ENCODE measurements around the gene FMN2.
"Not testable (repeated sequence)": the region's sequence is repeated elsewhere in the genome, so short reads cannot be mapped to it uniquely, and the experiment has no call there.

FMN2 gene

GRCh38 chr1:240362826-240363225, 271.1 kb downstream of the FMN2 start:
- DNase-seq (ENCODE audit: low spot score): no peak

DNA sequence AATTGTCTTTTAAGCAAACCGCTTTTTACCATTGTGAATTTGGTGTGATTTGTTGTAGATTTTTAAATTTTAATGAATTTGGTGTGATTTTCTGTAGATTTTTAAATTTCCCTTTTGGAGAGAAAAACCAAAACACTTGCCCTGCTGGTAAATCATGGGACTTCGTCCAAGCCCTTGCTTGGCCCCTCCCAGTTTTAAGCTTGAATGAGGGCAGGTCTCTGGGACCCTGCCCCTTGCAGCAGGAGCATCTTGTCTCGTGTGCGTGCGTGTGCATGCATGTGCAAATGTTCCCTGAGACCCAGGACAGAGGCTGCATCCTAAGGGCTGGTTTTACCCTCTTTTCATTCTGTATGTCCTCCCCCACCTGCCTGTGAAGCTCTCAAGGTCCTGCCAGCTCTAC, 271.6 kb downstream of the FMN2 start:
- no peak for DNase-seq (ENCODE audit: low spot score)

GRCh38 chr1:240363914-240364313, 272.2 kb downstream of the FMN2 start:
- no peak for DNase-seq (ENCODE audit: low spot score)

- no peak for DNase-seq (ENCODE audit: low spot score)
Measured at GRCh38 chr1:240366636-240367035, 275.0 kb downstream of the FMN2 start.

GRCh38 chr1:240385551-240385950, 293.9 kb downstream of the FMN2 start:
- DNase-seq (ENCODE audit: low spot score): no peak

DNA sequence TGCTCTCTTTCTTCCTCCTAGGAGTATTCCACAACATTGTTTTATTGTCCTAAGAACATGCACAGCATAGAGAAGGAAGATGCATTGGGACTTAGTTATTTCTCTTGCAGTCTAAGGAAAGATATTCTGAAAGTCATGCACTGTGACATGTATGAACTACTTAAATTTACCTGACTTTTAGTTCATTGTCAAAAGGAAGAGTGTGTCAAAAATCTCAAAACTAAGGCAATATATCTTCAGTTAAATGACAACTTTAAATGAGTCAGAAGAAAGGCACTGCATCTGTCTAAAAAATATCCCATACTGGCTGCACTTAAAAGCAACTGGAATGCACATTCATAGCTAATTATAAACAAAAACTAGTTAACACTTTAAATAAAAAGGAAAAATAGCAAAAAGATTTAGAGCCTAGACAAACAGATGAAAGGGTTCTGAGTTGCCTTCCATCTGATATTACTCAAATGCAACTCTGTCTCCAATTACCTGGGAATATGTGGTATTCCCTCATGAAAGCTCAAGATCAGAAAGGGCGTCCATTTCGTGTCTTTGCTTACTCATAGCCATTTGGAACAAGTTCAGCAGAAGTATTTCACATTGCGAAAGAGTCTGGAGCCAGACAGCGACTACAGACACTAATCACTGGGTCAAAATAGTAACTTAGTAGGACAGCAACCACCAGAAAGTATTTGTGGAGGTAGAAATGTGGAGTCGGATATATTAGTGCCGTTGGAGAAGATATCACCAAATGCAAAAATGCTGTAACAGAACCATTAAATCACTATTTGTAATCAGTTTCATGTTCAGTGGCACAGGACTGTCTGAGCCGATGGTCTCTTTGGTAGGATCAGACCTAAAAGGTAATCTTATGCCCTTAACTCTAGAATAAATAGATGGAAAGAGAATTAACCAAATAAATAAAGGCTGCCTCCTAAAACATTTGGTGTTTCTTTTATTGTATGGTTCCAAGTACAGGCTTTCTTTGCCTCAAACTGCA, 294.6 kb downstream of the FMN2 start:
- no peak for DNase-seq (ENCODE audit: low spot score)

GRCh38 chr1:240387051-240387450, 295.4 kb downstream of the FMN2 start:
- no peak for DNase-seq (ENCODE audit: low spot score)

DNA sequence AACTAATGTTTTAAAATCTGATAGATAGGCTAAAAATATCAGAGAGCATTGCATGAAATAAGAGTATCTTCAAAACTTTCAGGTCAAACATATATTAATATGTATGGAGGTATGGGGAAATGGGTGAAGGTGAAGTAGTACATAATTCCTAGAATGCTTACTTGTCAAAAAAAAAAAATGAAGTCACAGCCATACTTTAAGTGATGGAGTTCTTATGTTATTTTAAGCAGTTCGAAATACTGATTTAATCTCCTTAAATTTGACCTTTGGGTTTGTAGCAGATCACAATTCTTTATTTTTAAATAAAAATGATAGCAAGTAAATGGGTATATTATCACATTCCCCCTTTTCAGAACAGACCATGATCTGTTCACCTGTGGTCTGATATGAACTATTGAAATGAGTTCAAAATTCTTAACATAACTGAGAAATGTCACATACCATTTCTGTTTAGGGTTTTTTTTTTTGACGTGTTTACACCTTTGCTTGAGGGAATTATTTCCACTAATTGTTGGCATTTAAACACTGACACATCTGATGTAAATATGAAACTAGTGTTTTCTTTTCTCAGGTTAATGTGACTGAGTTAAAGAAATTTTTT, 300.1 kb downstream of the FMN2 start:
- no peak for DNase-seq (ENCODE audit: low spot score)

DNA sequence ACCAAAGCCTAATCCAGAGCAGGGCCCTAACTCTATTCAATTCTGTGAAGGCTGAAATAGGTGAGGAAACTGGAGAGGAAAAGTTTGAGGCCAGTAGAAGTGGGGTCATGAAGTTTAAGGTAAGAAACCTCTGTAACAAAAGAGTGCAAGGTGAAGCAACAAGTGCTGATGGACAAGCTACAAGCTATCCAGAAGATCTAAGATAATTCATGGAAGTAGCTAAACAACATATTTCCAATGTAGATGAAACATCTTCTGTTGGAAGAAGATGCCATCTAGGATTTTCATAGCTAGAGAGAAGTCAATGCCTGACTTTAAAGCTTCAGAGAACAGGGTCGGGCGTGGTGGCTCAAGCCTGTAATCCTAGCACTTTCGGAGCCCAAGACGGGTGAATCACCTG, 302.7 kb downstream of the FMN2 start:
- DNase-seq (ENCODE audit: low spot score): no peak

DNA sequence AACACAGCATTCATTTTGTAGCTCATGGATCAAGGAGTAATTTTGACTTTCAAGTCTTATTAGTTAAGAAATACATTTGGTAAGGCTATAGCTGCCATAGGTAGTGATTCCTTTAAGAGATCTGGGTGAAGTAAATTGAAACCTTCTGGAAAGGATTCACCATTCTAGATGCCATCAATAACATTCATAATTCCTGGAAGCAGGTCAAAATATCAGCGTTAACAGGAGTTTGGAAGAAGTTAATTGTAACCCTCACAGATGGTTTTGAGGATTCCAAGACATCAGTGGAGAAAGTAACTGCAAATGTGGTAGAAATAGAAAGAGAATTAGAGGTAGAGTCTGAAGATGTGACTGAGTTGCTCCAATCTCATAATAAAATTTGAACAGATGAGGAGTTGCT, 303.7 kb downstream of the FMN2 start:
- DNase-seq (ENCODE audit: low spot score): no peak

DNA sequence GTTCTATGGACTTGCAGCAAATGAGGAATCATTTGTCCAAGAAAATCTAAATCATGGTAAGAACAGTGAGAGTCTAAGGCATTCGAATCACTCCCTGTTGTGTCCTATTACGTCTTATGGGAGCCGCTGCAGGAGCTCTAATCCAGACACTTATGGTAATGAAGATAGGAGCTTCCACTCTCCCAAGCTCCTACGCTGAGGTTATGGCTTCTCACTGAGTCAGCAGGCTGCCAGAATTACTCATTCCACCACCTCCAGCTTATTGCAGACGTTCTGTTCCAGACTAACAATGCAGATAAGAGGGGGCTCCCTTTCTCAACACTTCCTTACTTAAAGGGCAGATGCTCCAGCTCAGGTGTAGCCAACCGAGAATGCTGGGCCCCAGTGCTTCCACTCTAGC, 307.7 kb downstream of the FMN2 start:
- DNase-seq (ENCODE audit: low spot score): no peak

DNA sequence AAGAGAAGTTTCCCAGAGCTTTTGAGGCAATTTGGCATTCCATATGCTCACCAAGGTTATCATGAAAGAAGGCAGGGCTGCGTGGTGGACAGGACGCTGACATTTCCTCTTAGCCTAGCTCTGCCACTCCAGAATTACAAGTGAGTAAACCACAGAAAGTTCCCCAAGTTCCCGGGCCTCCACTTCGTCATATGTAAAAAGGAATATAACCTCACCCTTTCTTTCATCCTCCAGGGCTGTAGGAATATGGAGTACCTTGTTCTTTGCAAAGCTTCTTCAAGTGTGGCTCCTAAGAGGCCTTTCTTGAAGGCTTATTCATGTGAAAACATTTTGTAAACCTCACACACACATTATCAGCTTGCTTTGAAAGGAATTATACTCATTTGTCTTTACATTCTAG, 310.0 kb downstream of the FMN2 start:
- DNase-seq (ENCODE audit: low spot score): no peak

DNA sequence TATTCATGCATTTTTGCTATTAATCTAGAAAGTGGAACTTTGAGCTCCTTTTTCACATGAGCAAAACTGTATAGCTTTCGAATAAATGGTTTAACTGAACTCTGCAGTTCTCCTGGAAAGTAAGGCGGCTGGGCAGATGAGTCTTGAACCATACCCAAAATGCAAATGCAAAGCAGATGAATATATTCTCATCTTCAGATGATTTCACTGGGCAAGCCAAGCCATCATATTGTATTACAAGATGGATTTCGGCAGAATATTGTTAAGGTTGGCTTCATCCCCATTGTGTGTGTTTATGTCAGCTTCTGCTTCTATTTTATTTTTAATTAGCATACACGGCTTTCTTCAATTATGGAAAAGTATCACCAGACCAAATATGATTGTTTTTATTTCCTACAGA, 310.6 kb downstream of the FMN2 start:
- no peak for DNase-seq (ENCODE audit: low spot score)

DNA sequence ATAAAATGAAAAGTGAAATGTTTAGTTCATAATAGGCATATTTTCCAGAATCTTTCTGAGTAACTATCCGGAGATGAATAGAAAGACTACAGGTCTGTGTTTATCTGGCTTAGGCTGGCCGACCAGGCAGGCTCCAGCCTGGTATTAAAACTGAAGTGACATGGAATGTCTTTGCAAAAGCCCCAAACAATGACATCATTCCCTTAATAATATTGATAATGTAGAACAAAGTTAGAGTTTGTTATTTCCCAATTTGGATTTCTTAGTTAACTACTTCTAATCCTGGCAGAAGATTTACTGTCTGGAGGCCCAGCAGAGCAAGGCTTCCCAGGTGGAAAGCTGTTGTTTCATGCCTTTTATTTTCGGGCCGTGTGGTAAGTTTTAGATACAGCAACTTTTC, 312.6 kb downstream of the FMN2 start:
- no peak for DNase-seq (ENCODE audit: low spot score)

DNA sequence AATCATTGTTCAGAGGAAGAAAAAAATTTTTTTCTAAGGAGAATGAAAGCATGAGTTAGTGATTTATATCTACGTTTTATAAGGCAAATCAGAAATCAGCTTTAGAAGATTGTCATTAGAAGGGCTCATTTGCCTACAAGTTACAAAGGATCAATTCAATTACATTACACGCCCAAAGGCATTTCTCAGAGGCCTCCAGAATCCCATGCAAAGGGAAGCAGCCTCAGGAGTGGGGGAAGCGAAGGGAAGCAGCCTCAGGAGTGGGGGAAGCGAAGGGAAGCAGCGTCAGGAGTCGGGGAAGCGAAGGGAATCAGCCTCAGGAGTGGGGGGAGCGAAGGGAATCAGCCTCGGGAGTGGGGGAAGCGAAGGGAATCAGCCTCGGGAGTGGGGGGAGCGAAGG, 314.1 kb downstream of the FMN2 start:
- DNase-seq (ENCODE audit: low spot score): no peak

GRCh38 chr1:240407407-240407806, 315.7 kb downstream of the FMN2 start:
- DNase-seq (ENCODE audit: low spot score): no peak

- no peak for DNase-seq (ENCODE audit: low spot score)
Measured at GRCh38 chr1:240409615-240410014, 317.9 kb downstream of the FMN2 start.

GRCh38 chr1:240413732-240414131, 322.0 kb downstream of the FMN2 start:
- no peak for DNase-seq (ENCODE audit: low spot score)

DNA sequence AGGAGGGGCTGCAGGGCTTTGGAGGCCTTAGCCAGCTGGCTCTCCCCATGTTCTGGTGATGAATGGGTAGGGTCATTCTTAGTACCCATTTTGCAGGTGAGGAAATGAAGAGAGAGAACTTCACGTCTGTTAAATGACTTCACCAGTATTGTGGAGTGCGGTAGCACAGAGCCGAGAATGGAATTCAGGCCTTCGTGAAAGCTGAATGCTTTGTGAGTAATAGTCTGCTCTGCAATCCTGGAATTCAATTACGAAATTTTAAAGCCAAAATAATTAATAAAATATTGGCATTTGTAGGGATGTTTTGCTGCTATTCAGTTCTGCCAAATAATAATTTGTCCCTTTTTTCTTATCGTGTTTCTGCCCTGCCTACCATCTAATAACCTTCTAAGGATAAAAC, 322.6 kb downstream of the FMN2 start:
- DNase-seq (ENCODE audit: low spot score): no peak

GRCh38 chr1:240415011-240415410, 323.3 kb downstream of the FMN2 start:
- not testable (repeated sequence) for DNase-seq (ENCODE audit: low spot score)

DNA sequence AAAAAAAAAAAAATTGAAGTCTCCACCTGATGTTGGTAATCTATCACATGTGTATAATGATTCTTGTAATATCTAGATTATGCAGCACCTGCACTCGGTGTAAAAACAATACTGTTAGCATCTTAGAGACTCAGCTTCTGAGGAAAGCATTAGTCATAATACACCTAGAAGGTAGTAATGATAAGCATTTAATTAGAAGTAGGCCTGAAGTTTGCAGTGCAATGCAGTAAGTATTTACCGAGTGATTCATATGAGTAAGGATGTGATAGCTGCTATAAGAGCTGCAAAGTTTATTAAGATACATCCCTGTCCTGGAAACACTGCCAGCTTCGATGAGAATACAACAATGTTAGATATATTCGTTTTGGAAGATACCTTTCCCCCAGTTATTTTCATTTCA, 323.8 kb downstream of the FMN2 start:
- no peak for DNase-seq (ENCODE audit: low spot score)

DNA sequence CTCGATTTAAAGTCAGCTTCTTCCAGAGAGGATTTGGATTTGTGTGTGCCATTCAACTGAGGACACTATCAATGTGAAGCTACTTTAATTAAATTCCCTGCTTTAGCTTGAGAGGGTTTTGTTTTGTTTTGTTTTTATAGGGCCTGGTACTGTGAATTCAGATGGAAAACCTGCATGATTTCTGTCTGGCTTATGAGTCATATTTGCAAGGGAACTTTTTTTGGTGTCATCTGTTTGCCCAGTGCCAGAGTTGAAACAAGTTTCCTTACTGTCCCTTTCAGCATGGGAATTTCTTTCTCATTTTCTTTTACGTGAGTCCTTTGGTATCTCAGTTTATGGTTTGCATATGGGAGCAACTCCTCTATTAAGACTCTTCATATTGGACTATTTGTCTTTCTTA, 325.6 kb downstream of the FMN2 start:
- no peak for DNase-seq (ENCODE audit: low spot score)

DNA sequence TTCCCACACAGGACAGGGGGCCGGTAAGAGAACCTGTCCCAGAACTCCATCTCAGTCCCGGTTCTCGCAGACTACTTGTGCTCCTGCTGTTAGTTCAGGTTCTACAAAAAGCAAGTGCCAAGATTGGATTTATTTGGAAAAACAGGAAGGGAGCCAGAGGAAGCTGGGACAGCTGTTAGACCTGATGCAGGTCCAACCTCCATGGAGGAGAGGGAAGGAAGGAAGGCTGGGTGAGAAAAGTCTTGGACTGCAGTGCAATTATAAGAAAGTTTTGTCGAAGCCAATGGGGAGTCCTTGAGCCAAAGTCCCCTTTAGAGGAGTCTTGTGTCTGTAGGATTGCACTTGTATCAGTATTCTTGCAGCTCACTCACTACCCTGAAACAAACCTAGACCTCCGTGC, 329.1 kb downstream of the FMN2 start:
- no peak for DNase-seq (ENCODE audit: low spot score)

Measured in germinal center (tissue), 1 donor.